ENCODE data around the gene MUC2.

Gene MUC2

GRCh38 chr11:1060410-1060809 lies 14.3 kb upstream of the MUC2 start:
- Histone ChIP-seq H3K36me3 (ENCODE audit: control insufficient read depth, insufficient read depth, low read length) (no peaks in the 10 kb centered on the region), H3K27ac (ENCODE audit: insufficient read depth, low read length, poor library complexity, severe bottlenecking) (no peak overlapping the region), H3K4me3 (ENCODE audit: insufficient read depth, low read depth, low read length, poor library complexity, severe bottlenecking) (no peak overlapping the region), H3K27me3 (replicated peaks; ENCODE audit: control insufficient read depth, insufficient read depth, low read length, poor library complexity, severe bottlenecking) (no peaks in the 10 kb centered on the region), H3K4me1 (ENCODE audit: control insufficient read depth, insufficient read depth, low read length, poor library complexity, severe bottlenecking) (no peaks in the 10 kb centered on the region), H3K9me3 (ENCODE audit: control insufficient read depth, low read length) (no peaks in the 10 kb centered on the region)
- no peak for DNase-seq

- DNase-seq = no peak
Observed at GRCh38 chr11:1060852-1061616, 13.6 kb upstream of the MUC2 start.

DNA sequence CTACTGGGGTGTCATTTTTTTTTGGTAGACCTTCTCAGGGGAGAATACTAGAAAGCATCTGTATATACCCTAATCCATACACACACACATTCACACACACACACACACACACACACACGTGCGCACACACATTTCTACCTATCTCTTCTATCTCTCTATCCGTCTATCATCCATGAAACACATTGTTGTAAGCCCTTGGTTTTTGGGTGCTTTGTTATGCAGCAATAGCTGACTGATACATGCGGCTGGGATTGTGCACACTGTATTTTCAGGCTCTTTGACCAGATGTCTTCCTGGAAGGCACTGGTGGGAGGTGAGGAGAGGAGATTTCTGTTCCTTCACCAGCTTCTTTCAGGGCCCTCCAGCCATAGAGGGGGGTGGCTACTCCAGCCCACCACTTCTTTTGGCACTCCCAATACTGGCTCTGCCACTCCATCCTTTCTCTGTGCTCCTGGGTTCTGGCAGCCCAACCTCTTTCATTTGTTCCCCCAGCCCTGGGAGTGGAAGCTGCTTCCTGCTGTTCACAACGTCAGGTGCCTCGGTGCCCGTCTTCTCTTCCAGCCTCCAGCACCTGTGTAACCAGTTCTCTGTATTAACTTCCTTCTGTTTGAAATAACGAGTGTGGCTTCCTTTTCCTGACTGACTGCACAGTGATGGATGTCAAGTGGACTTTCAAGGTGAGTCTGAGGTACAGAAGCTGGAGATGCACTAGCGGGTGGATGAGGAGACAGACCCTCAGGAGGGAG lies 12.4 kb upstream of the MUC2 start:
- no peak for DNase-seq
- no peaks in the 10 kb centered on the region for H3K36me3 ChIP-seq (ENCODE audit: control insufficient read depth, insufficient read depth, low read length)
- no peaks in the 10 kb centered on the region for H3K9me3 ChIP-seq (ENCODE audit: control insufficient read depth, low read length)
- no peak overlapping the region for H3K27ac ChIP-seq (ENCODE audit: insufficient read depth, low read length, poor library complexity, severe bottlenecking)
- no peak overlapping the region for H3K4me3 ChIP-seq (ENCODE audit: insufficient read depth, low read depth, low read length, poor library complexity, severe bottlenecking)
- H3K4me1 ChIP-seq (ENCODE audit: control insufficient read depth, insufficient read depth, low read length, poor library complexity, severe bottlenecking) = no peaks in the 10 kb centered on the region
- no peaks in the 10 kb centered on the region for H3K27me3 ChIP-seq (replicated peaks; ENCODE audit: control insufficient read depth, insufficient read depth, low read length, poor library complexity, severe bottlenecking)

More at GRCh38 chr11:1060852-1061616, 13.6 kb upstream of the MUC2 start:
- Histone ChIP-seq H3K9me3 (ENCODE audit: control insufficient read depth, low read length) (no peaks in the 10 kb centered on the region), H3K36me3 (ENCODE audit: control insufficient read depth, insufficient read depth, low read length) (no peaks in the 10 kb centered on the region), H3K27me3 (replicated peaks; ENCODE audit: control insufficient read depth, insufficient read depth, low read length, poor library complexity, severe bottlenecking) (no peaks in the 10 kb centered on the region), H3K27ac (ENCODE audit: insufficient read depth, low read length, poor library complexity, severe bottlenecking) (no peak overlapping the region), H3K4me1 (ENCODE audit: control insufficient read depth, insufficient read depth, low read length, poor library complexity, severe bottlenecking) (no peaks in the 10 kb centered on the region), H3K4me3 (ENCODE audit: insufficient read depth, low read depth, low read length, poor library complexity, severe bottlenecking) (no peak overlapping the region)

DNA sequence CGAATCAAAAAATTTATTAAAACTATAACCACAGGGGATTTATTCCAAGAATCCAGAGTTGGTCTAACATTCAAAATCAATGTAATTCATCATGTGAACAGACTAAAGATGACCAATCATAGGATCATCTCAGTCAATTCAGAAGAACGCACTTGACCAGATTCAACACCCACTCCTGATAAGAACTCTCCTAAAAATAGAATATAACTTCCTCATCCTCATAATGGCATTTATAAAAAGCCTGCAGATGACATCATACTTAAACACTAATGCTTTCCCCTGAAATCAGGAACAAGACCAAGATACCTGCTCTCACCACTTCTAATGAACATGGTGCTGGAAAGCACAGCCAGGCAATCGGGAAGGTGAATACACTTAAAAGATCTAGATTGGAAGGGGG lies 10.5 kb upstream of the MUC2 start:
- no peak for DNase-seq
- no peaks in the 10 kb centered on the region for H3K27me3 ChIP-seq (replicated peaks; ENCODE audit: control insufficient read depth, insufficient read depth, low read length, poor library complexity, severe bottlenecking)
- no peaks in the 10 kb centered on the region for H3K9me3 ChIP-seq (ENCODE audit: control insufficient read depth, low read length)
- no peak overlapping the region for H3K27ac ChIP-seq (ENCODE audit: insufficient read depth, low read length, poor library complexity, severe bottlenecking)
- H3K36me3 ChIP-seq (ENCODE audit: control insufficient read depth, insufficient read depth, low read length) = no peaks in the 10 kb centered on the region
- H3K4me3 ChIP-seq (ENCODE audit: insufficient read depth, low read depth, low read length, poor library complexity, severe bottlenecking) = no peak overlapping the region
- H3K4me1 ChIP-seq (ENCODE audit: control insufficient read depth, insufficient read depth, low read length, poor library complexity, severe bottlenecking) = no peaks in the 10 kb centered on the region

GRCh38 chr11:1067812-1068496 lies 6.7 kb upstream of the MUC2 start:
- Histone ChIP-seq H3K4me1 (ENCODE audit: control insufficient read depth, insufficient read depth, low read length, poor library complexity, severe bottlenecking) (no peaks in the 10 kb centered on the region), H3K36me3 (ENCODE audit: control insufficient read depth, insufficient read depth, low read length) (no peaks in the 10 kb centered on the region), H3K27ac (ENCODE audit: insufficient read depth, low read length, poor library complexity, severe bottlenecking) (no peak overlapping the region), H3K4me3 (ENCODE audit: insufficient read depth, low read depth, low read length, poor library complexity, severe bottlenecking) (no peak overlapping the region), H3K9me3 (ENCODE audit: control insufficient read depth, low read length) (no peaks in the 10 kb centered on the region), H3K27me3 (replicated peaks; ENCODE audit: control insufficient read depth, insufficient read depth, low read length, poor library complexity, severe bottlenecking) (no peaks in the 10 kb centered on the region)
- DNase-seq = no peak

- H3K27me3 ChIP-seq (replicated peaks; ENCODE audit: control insufficient read depth, insufficient read depth, low read length, poor library complexity, severe bottlenecking) = no peaks in the 10 kb centered on the region
- H3K9me3 ChIP-seq (ENCODE audit: control insufficient read depth, low read length) = no peaks in the 10 kb centered on the region
- no peaks in the 10 kb centered on the region for H3K36me3 ChIP-seq (ENCODE audit: control insufficient read depth, insufficient read depth, low read length)
- H3K4me3 ChIP-seq (ENCODE audit: insufficient read depth, low read depth, low read length, poor library complexity, severe bottlenecking) = no peak overlapping the region
- H3K27ac ChIP-seq (ENCODE audit: insufficient read depth, low read length, poor library complexity, severe bottlenecking) = no peak overlapping the region
- H3K4me1 ChIP-seq (ENCODE audit: control insufficient read depth, insufficient read depth, low read length, poor library complexity, severe bottlenecking) = no peaks in the 10 kb centered on the region
- DNase-seq = no peak
Observed at GRCh38 chr11:1069740-1070139, 4.9 kb upstream of the MUC2 start.

GRCh38 chr11:1070594-1071462 lies 3.8 kb upstream of the MUC2 start:
- Histone ChIP-seq H3K27me3 (replicated peaks; ENCODE audit: control insufficient read depth, insufficient read depth, low read length, poor library complexity, severe bottlenecking) (no peaks in the 10 kb centered on the region), H3K4me1 (ENCODE audit: control insufficient read depth, insufficient read depth, low read length, poor library complexity, severe bottlenecking) (no peaks in the 10 kb centered on the region), H3K4me3 (ENCODE audit: insufficient read depth, low read depth, low read length, poor library complexity, severe bottlenecking) (no peak overlapping the region), H3K27ac (ENCODE audit: insufficient read depth, low read length, poor library complexity, severe bottlenecking) (no peak overlapping the region), H3K36me3 (ENCODE audit: control insufficient read depth, insufficient read depth, low read length) (no peaks in the 10 kb centered on the region), H3K9me3 (ENCODE audit: control insufficient read depth, low read length) (no peaks in the 10 kb centered on the region)
- DNase-seq = no peak

- H3K9me3 ChIP-seq (ENCODE audit: control insufficient read depth, low read length) = no peaks in the 10 kb centered on the region
- H3K27ac ChIP-seq (ENCODE audit: insufficient read depth, low read length, poor library complexity, severe bottlenecking) = no peak overlapping the region
- no peaks in the 10 kb centered on the region for H3K4me1 ChIP-seq (ENCODE audit: control insufficient read depth, insufficient read depth, low read length, poor library complexity, severe bottlenecking)
- no peak for DNase-seq
- no peaks in the 10 kb centered on the region for H3K36me3 ChIP-seq (ENCODE audit: control insufficient read depth, insufficient read depth, low read length)
- H3K4me3 ChIP-seq (ENCODE audit: insufficient read depth, low read depth, low read length, poor library complexity, severe bottlenecking) = no peak overlapping the region
- no peaks in the 10 kb centered on the region for H3K27me3 ChIP-seq (replicated peaks; ENCODE audit: control insufficient read depth, insufficient read depth, low read length, poor library complexity, severe bottlenecking)
Observed at GRCh38 chr11:1071571-1072115, 3.0 kb upstream of the MUC2 start.

GRCh38 chr11:1072116-1072820 lies 2.4 kb upstream of the MUC2 start:
- no peaks in the 10 kb centered on the region for H3K27me3 ChIP-seq (replicated peaks; ENCODE audit: control insufficient read depth, insufficient read depth, low read length, poor library complexity, severe bottlenecking)

More at GRCh38 chr11:1072116-1072820, 2.4 kb upstream of the MUC2 start:
- Histone ChIP-seq H3K4me3 (ENCODE audit: insufficient read depth, low read depth, low read length, poor library complexity, severe bottlenecking) (no peak overlapping the region), H3K9me3 (ENCODE audit: control insufficient read depth, low read length) (no peaks in the 10 kb centered on the region), H3K4me1 (ENCODE audit: control insufficient read depth, insufficient read depth, low read length, poor library complexity, severe bottlenecking) (no peaks in the 10 kb centered on the region), H3K27ac (ENCODE audit: insufficient read depth, low read length, poor library complexity, severe bottlenecking) (no peak overlapping the region), H3K36me3 (ENCODE audit: control insufficient read depth, insufficient read depth, low read length) (no peaks in the 10 kb centered on the region)
- no peak for DNase-seq
